H4 (cell line): Measurements from ENCODE around the gene DGKD. TPM values are rescaled to one million over a fixed set of nuclear protein-coding genes. Genes with fewer than 3 reads are reported as not detected.

Experiments
- DNase-seq: peaks from one replicate; pipeline ENCODE4 v3.0.0-alpha.2; 2015; ENCODE audit warnings: low spot score
- total RNA-seq: library from RNA; depleted of rRNA; stranded (reverse); fragments of >200 nt; shearing (Covaris generic); gene quantifications from 2 replicates; pipeline ENCODE4 v1.2.3, GENCODE V29; 2014

The DGKD gene
- total RNA-seq, 1 experiment from 2014 or later: 34.3 TPM

DNA sequence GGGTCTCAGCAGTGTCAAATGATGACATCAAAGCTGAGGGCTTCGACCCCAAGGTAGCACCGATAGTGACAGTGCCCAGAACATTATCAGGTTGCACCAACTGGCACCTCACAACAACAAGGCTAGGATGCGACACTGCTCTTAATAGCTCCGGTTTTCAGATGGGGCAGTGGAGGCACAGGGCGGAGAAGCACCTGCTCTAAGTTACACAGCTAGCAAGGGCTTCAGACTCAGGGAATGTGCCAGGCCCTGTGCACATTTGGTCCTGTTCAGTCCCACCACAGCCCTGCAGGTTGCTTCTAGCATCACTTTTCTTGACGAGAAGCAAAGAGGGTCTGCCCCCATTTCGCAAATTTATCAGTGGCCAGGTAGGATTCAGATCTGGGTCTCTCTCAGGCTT, 74.1 kb downstream of the DGKD start:
- no peak for DNase-seq

DNA sequence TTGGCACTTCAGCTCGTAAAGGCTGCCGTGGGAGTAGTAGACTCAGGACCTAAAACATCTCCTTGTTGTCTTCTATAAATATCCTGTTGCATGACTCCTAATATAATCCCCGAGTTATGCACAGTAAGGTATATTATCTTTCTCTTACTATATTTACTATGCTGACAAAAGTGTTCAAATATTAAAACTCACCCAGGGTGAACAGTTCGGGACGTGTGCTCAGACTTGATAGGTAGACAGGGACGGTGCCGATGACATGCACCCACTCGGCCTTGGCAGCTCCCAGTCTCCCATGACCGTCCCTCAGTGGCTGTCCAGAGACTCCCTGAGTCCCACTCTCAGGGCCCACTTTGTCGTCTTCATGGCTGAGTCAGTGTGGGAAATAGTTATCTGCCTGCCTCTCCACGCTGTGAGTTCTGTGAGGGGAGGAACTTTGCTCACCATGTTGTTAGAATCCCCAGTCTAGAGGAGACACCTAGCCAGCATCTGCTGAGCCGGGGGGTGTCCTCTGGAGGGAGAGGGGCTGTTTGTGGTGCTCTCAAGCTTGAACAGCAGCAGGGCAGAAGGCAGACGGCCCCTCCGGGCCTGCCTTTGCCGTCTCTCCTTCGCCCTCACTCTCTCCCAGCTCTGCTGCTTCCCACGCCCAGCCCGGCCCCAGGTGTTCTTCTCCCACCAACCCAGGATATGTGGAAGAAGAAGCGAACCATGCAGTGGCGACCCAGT, 75.0 kb downstream of the DGKD start:
- no peak for DNase-seq

DNA sequence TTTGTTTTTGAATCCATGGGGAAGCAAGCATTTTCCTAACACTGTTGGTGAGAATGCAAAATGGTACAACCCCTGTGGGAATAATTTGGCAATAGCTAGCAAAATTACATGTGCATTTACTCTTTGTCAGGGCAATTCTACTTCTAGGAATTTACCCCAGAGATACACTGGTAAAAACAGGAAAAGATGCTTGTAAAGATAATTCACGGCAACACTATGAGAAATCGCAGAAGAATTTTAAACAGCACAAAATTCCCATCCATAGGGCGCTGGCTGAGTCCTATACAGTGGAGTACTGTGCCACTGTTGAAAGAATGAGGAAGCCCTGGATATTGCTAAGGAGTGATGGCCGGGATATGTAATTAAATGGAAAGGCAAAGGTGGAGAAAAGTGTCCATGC, 75.8 kb downstream of the DGKD start:
- DNase-seq: no peak

DNA sequence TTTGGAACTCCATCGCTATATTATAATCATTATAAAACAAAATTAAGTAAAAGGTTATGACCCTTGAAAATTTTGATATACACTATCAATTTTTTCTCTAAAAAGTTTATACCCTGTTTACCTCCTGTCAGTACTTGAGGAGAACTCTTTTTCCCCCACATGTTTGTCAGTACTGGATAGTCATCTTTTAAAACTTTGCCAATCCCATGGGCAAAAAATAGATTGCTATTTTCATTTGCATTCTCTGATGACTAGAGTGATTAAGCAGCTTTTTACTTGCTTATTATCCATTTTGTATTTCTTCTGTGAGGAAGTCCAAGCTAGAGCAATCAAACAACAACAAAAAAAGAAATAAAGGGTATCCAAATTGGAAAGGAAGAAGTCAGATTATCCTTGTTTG, 76.4 kb downstream of the DGKD start:
- no peak for DNase-seq

DNA sequence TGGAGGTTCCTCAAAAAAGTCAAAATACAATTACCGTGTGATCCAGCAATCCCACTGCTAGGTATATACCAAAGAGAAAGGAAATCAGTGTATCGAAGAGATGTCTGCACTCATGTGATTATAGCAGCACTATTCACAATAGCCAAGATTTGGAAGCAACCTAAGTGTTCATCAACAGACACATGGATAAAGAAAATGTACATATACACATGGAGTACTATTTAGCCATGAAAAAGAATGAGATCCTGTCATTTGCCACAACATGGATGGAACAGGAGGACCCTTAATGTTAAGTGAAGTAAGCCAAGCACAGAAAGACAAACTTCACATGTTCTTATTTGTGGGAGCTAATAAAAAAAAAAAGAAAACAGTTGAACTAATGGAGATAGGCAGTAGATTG, 78.7 kb downstream of the DGKD start:
- DNase-seq: no peak

DNA sequence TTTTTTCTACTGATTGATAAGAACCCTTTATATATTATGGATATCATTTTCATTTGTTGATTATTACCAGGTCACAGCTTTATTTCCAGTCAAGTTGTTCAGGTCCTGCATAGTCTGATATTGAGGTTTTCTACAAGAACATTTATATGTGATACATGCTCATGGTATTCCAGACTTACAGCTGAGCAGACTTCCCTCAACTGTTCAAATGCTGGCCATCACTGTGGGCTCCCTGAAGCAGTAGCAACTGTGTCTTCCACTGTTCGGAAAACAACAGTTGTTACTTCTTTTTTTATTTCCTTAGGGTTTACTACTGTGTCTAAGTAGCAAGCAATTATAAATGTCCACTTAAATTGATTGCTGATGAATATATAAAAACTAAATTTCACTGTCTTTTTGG, 79.5 kb downstream of the DGKD start:
- no peak for DNase-seq

DNA sequence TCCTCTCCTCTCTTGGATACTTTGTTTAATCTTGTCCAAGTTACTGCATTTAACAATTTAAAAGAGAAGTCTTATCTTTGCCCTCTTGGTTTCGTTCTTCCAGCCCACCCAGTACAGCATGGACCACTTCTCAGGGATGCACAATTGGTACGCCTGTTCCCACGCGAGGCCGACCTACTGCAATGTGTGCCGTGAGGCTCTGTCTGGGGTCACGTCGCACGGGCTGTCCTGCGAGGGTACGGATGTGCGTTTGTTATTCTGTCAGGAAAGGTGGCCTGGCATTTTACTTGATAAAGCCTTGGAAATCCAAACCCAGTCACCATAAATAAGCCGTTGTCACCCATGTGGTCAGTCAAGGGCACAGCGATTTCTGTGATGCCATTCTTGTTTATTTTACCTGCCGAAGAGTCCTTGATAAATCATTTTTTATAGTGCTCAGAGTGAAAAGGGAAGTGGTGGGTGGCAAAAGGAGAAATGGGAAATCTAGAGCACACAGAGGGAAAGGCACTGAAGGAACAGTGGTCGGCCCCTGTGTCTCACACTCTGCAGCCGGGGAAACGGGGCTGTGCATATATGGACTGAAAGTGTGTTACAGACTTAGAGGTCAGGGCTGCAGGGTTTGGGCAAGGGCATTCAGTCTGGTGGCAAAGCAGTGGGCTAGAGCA, 80.5 kb downstream of the DGKD start:
- DNase-seq: no peak

DNA sequence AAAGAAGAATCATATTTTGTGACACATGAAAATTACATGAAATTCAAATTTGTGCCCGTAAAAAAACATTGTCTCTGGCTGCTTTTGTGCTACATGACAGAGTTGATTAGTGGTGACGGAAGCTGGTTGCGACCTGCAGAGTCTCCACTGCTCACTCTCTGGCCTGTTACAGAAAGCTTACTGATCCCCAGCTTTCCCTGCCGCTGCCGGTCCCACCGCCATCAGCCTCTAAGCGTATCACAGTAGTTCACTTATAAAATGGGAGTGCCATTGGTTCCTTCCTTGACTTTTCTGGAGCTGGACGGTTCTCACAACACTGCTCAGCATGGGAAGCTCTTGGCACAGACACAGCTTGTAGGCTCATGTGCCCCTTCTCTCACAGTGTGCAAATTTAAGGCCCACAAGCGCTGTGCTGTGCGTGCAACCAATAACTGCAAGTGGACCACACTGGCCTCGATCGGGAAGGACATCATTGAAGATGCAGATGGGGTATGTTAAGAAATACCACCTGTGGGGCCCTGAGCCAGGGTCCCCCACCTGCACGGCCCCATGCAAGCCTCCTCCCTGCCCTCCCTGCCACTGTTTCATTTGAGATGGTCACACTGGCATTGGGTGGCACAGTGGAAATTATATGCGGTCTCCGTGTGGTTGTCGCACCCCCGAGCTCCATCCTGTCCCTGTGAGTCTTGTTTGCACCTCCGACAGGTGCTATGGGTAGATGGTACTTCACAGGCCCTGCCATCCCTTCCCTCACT, 81.3 kb downstream of the DGKD start:
- no peak for DNase-seq

DNA sequence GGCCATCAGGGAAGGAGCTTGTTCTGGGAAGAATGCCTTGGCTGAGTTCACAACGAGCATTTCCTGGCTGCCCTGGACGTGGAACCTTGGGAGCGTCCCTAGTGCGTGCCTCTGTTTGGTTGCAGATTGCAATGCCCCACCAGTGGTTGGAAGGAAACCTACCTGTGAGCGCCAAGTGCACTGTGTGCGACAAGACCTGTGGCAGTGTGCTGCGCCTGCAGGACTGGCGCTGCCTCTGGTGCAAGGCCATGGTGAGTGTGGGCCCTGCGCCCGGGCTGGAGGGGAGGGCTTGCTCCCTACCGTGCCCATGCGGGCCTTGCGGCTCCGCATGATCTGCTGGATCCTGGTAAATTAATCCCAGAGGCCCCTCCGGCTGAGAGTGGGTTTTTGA, 81.9 kb downstream of the DGKD start:
- no peak for DNase-seq

DNA sequence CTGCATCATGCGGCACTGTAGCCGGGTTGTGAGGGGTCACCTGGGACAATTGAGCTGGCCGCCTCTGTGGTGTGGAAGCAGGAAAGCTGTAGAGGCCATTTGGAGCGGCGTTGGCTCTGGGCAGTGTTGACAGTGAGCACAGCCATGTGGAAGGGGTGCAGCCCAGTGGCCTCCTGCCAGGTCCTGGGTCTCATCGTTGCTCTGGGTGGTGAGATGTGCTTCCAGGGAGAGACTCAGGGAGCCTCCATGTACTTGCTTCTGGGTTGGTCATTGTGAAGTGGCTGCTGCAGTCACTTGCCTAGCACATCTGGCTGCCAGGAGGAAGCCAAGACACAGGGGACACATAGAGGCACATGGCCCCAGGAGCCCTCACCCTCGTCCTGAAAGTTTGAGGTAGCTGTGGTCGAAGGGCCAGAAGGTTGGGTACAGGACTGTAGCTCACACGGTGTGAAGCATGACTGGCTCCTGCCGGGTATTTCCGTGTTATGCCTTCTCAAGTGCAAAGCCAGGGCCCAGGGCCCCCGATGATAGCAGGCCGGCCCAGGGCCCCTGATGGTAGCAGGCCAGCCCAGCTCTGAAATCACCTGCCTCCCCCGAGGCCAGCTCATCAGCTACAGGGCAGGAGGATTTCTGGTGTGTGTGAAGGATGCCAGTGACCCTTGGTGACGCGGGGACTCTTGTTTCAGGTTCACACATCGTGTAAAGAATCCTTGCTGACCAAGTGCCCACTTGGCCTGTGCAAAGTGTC, 82.6 kb downstream of the DGKD start:
- DNase-seq: no peak

DNA sequence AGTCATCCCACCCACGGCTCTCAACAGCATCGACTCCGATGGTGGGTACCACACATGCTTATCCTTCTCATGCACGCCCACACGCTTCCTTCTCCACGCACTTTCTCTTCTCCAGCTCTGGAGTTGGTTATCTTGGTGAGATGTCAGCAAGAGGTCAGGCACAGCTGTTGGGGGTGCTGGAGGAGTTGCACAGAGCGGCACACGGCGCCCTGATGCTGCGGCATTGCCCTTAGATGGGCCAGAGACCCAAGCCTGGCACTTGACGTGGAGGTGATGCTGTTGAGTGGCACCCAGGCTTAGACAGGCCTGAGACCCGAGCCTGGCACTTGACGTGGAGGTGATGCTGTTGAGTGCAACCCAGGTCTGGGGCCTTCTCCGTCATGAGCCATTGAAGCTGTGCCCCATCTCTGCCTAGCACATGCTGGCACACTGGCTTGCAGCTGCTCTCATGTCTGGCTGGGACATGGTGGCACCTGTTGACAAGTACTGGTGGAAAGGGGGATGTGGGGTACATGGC, 83.2 kb downstream of the DGKD start:
- DNase-seq: no peak

DNA sequence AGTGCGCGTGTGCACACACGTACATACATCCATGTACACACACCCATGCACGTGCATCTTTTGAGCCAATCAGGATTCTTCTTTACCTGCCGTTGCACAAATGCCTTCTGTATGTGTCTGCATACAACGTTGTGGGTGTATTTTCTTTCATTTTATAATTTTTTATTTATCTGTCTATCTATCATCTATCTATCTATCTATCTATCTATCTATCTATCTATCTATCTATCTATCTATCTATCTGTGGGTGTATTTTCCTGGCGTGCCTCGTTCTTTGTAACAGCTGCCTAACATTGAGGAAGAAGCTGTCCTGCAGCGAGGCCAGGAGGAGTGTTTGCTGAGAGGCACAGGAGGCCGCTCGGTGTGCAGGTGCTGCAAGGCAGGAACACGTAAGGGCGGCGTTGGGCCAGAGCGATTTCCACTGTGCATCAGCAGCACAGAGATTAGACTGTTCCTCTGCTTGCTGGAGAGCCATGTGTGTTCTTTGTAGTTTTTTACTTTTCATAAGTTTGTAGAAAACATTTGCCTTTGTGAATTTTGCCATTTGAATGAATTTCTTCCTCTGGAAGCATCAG, 84.4 kb downstream of the DGKD start:
- no peak for DNase-seq

DNA sequence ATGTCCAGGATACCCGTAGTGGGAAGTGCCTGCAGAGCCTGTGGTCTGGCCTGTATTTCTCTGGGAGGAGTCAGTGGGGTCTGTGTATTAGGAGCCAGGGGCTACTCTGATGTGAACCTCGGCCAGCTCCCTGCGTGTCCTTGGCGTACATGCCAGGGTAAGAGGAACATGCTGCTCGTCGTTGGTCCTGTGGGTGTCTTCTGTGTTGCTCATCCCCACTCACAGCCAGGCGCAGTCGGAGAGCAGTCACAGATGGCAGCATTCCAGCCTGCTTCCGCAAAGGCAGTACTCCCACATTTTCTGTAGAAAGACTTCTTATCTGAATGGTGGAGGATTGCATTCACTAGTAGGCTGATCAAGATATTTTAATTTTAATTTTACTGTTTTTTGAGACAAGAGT, 84.9 kb downstream of the DGKD start:
- DNase-seq: no peak

DNA sequence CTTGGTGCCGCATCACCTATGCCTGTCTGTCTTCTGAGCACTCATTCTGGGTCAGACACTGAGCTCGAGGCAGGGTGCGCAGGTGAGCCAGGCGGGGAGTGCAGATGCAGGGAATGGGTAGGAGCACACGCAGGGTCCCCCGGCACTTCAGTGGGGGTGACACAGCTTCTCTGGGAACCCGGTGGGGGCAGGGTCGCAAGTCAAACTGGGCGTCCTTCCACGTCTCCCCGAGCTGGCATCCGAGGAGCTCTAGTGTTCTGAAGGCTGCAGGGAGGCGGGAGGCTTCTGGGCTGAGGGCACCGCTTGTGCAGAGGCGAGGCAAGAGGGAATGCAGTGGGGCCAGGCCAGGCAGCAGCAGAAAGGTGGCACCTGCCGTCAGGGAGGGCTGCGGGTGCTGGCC, 86.0 kb downstream of the DGKD start:
- no peak for DNase-seq

DNA sequence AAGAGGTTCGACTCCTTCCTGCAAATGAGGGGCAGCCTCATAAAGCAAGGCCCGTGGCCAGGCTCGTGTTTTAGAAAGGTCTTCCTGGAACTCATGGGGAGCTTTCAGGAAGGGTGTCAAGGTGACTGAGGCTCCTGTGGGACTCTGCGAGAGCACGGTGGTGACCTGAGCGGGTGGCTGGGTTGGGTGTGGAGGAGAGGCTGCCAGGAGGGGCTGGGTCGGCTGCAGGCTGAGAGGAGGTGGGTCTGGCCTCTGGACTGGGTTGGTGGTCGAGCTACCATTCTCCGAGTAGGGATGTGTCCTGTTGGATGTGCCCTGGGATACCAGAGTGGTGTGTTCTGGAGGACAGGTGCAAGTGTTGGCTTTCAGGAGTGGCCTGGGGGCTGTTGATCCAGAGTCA, 86.4 kb downstream of the DGKD start:
- DNase-seq: no peak

DNA sequence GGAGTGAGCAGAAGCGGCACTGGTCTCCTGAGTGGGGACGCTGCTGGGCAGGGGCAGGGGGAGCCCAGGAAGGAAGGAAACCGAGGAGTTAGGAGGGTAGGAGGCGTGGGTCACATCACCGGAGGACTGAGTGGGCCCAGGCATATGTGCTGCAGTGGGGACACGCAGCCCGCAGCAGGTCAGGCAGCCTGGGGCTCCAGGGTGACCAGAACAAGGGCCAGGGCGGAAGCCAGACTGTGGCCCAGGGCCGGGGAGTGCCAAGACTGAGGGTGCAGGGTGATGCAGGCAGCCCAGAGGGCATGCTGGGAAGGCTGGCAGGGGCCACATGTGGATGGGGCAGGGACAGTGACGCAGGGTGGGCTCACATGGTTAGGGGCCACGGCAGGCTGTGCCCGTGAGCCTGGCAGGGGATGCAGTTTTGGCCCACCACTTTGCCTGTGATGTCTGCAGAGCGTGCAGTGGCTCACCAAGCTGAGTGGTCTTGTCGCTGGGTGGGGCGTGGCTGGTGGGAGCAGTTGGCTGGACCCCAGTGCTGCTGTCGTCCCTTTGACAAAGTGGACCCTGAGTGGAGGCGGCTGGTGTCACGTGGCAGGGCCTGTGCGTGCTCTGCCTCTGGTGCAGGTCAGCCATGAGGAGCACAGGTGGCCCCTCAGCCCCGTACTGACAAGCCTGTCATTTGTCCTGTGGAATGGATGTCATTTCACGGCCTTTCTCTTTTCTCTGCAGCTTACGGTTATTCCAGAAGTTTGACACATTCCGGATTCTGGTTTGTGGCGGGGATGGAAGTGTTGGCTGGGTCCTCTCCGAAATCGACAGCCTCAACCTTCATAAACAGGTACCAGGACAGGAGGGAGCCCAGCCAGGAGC, 87.1 kb downstream of the DGKD start:
- no peak for DNase-seq

DNA sequence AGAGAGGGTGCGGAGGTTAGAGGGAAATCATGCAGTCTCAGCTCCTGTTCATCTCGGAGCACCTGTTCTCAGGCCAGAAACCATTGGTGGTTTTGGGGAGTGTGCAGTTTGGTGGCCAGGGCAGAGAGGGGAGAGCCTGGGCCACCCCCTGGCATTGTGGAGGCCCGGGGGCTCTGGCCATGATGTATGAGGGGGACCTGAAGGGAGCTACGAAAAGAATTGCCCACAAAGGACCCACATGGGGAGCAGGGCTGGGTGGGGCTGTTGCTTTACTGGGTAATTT, 87.7 kb downstream of the DGKD start:
- no peak for DNase-seq

DNA sequence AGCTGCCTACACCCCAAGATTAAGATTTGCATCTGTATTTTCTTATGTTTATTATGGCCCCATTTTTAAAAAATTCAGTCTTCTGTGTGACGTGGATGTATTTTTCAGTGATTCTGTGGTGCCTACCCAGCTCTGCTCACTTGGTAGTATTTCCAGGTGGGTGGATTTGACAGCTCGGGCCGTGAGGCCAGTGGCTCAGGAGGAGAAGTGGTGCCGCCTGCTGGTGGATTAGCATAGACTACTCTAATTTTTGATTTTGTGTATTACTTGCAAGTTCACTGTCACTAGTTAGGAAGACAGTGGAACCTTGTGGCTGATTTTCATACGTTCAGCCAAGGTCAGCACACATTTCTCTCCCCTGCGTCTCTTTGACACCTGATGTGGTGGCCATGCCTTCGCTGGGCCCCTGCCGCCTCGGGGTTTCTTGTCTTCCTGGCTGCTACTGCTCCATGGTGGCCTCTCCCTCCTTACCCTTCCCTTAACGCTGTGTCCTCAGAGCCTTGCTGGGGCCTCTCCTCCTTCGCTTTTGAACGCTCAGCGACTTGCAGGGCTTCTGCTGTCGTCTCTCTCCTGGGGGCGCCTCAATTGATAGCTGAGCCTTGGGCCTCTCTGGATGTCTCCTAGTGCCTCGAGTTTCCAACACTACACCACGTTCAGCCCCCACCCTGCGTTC, 89.4 kb downstream of the DGKD start:
- DNase-seq: peak; percentile 71

DNA sequence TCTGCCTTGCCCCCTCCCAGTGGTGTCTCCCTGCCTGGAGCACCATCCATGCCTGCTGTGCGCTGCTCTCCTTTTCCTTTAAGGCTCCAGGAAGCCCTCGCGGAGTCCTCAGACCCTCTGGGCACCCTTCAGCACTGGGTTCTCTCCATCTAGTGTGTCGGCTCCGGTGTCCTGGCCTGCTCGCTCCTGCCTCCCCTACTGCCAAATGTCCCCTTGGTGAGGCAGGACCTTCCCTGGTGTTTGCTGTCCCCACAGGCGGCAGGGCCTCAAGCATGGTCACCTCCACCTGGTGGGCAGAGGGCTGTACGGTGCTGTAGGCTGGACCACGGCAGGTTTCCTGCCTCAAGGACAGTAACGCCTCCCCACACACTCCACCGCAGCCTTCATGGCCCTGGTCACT, 90.2 kb downstream of the DGKD start:
- no peak for DNase-seq

DNA sequence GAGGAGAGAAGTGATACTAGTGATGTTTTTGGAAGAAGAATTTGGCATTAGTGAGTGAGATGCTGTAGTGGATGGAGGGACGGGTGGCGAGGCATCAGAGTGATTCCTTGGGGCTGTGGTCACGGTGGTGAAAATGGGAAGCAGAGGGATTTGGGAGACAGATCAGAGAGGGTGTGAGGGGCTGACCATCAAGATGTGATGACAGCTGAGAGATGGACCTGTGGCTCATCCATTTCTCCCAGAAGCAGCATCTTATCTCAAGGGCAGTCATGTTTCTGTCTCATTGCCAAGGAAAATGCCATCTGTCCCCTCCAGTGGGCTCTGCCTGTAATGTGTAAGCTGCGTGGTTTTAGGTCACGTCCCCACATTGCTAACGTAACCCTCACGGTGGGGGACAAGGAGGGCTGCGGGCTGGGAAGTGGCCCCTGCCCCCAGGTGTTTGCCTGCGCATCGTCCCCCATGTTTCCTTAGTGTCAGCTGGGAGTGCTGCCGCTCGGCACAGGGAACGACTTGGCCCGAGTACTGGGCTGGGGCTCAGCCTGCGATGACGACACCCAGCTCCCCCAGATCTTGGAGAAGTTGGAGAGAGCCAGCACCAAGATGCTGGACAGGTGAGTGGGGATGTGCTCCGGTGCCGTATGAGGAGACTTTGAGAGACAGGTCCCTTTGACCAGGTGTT, 91.0 kb downstream of the DGKD start:
- no peak for DNase-seq
